A673 (cell line): ENCODE data around the gene CCDC13. TPM values are rescaled to one million over a fixed set of nuclear protein-coding genes. Genes with fewer than 3 reads are reported as not detected.

ENCODE experiments used
- BruUV-seq: library from RNA; stranded (reverse); fragments of 400-500 nt; replicated peaks from 2 replicates; lab custom pipeline; 2021; lab: Mats Ljungman, UMichigan
- CTCF ChIA-PET: fragments of 300-600 bp; sonication (Branson Sonifier 250); formaldehyde crosslinking; loops from one replicate; lab custom pipeline; 2022; ENCODE audit warnings: antibody characterized with exemption; lab: Charles Lee
- POLR2A ChIA-PET: fragments of 300-600 bp; sonication (Branson Sonifier 250); formaldehyde crosslinking; loops from one replicate; lab custom pipeline; 2022; ENCODE audit warnings: antibody characterized with exemption; ENCODE audit not compliant: low non-redundant PET; lab: Charles Lee
- DNase-seq: peaks from one replicate; pipeline ENCODE4 v3.0.0-alpha.2; 2015; ENCODE audit warnings: low spot score
- H3K27ac ChIP-seq: fragments of 200-600 bp; sonication (generic); 2 replicates; pipeline ENCODE4 v1.5.1; 2016; ENCODE audit warnings: mixed run types, low read depth, mild to moderate bottlenecking, mixed read lengths, antibody characterized with exemption, low read length; ENCODE audit not compliant: poor library complexity, severe bottlenecking
- H3K27me3 ChIP-seq: fragments of 200-600 bp; sonication (generic); replicated peaks from 2 replicates; pipeline ENCODE4 v1.6.1; 2017; ENCODE audit warnings: mixed run types, low read depth, mild to moderate bottlenecking, mixed read lengths, antibody characterized with exemption, low read length; ENCODE audit not compliant: insufficient read depth, poor library complexity
- H3K36me3 ChIP-seq: fragments of 200-600 bp; sonication (generic); 2 replicates; pipeline ENCODE4 v1.6.1; 2016; ENCODE audit warnings: mixed run types, mild to moderate bottlenecking, mixed read lengths, antibody characterized with exemption, low read length; ENCODE audit not compliant: insufficient read depth, poor library complexity, severe bottlenecking
- H3K4me1 ChIP-seq: fragments of 200-600 bp; sonication (generic); 2 replicates; pipeline ENCODE4 v1.6.1; 2017; ENCODE audit warnings: mixed run types, mild to moderate bottlenecking, mixed read lengths, antibody characterized with exemption, low read length; ENCODE audit not compliant: insufficient read depth, poor library complexity, severe bottlenecking
- H3K4me3 ChIP-seq: fragments of 200-600 bp; sonication (generic); 2 replicates; pipeline ENCODE4 v1.5.1; 2016; ENCODE audit warnings: low read depth, mixed run types, mild to moderate bottlenecking, mixed read lengths, low read length; ENCODE audit not compliant: poor library complexity, severe bottlenecking
- H3K9me3 ChIP-seq: fragments of 200-600 bp; sonication (generic); 2 replicates; pipeline ENCODE4 v1.6.1; 2016; ENCODE audit warnings: mixed run types, low read depth, mild to moderate bottlenecking, mixed read lengths, antibody characterized with exemption, low read length; ENCODE audit not compliant: poor library complexity, severe bottlenecking
- EZH2 ChIP-seq: fragments of 200-600 bp; sonication (generic); IDR thresholded peaks from 2 replicates; pipeline ENCODE4 v1.6.1; 2017; ENCODE audit warnings: borderline replicate concordance, low read depth, mild to moderate bottlenecking, mixed read lengths, antibody characterized with exemption, low read length; ENCODE audit not compliant: poor library complexity, severe bottlenecking
- intact Hi-C: fragments of 100-400 bp; cut with micrococcal nuclease; formaldehyde crosslinking; loops from one replicate; pipeline ENCODE4 v1.10.0; 2022; ENCODE audit not compliant: unreplicated experiment
- total RNA-seq: library from RNA; stranded (reverse); gene quantifications from 2 replicates; pipeline ENCODE4 v1.2.3, GENCODE V29; 2021
- TF ChIP-seq, protein P1 (sequence below): fragments of 300-800, 200-600 bp; sonication (generic); conservative IDR thresholded peaks from 2 replicates; pipeline ENCODE4 v1.5.1; 2017; ENCODE audit warnings: low read depth, mild to moderate bottlenecking, antibody characterized with exemption, low read length, moderate library complexity, mixed read lengths

The CCDC13 gene
- total RNA-seq, 1 experiment from 2014 or later, result not detected

DNA sequence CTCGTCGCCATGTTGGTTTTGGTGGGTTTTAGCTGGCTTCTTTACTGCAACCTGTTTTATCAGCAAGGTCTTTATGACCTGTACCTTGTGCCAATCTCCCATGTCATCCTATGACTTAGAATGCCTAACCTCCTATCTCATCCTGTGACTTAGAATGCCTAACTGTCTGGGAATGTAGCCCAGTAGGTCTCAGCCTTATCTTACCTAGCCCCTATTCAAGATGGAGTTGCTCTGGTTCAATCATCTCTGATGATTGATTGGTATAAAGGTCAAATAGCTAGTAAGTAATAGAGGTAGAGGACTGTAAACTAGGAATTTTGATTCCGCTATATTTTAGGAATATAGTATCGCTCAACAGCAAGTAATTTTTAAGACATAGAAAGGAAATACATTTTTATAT lies 34.9 kb upstream of the CCDC13 start:
- no TSS peak for BruUV-seq
- no peak for TF ChIP-seq EZH2
- TF ChIP-seq, protein P1, sequence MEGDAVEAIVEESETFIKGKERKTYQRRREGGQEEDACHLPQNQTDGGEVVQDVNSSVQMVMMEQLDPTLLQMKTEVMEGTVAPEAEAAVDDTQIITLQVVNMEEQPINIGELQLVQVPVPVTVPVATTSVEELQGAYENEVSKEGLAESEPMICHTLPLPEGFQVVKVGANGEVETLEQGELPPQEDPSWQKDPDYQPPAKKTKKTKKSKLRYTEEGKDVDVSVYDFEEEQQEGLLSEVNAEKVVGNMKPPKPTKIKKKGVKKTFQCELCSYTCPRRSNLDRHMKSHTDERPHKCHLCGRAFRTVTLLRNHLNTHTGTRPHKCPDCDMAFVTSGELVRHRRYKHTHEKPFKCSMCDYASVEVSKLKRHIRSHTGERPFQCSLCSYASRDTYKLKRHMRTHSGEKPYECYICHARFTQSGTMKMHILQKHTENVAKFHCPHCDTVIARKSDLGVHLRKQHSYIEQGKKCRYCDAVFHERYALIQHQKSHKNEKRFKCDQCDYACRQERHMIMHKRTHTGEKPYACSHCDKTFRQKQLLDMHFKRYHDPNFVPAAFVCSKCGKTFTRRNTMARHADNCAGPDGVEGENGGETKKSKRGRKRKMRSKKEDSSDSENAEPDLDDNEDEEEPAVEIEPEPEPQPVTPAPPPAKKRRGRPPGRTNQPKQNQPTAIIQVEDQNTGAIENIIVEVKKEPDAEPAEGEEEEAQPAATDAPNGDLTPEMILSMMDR, result no peak
- ChIA-PET CTCF (no interaction called here), POLR2A (no interaction called here)
- H3K4me3 ChIP-seq, result no peak overlapping the region
- no peak overlapping the region for H3K27ac ChIP-seq
- no peaks in the 10 kb centered on the region for H3K9me3 ChIP-seq
- DNase-seq, result no peak
- no peaks in the 10 kb centered on the region for H3K4me1 ChIP-seq
- H3K36me3 ChIP-seq, result no peaks in the 10 kb centered on the region
- intact Hi-C loops, result no loop called here
- no peaks in the 10 kb centered on the region for H3K27me3 ChIP-seq

- H3K27ac ChIP-seq, result no peak overlapping the region
- no peak for TF ChIP-seq EZH2
- TF ChIP-seq, protein P1, result no peak
- no peak for DNase-seq
- BruUV-seq, result no TSS peak
- H3K9me3 ChIP-seq, result no peaks in the 10 kb centered on the region
- no peaks in the 10 kb centered on the region for H3K27me3 ChIP-seq
- ChIA-PET POLR2A (no interaction called here), CTCF (no interaction called here)
- H3K4me3 ChIP-seq, result peak overlapping the region; percentile 76
- intact Hi-C loops, result no loop called here
- H3K36me3 ChIP-seq, result no peaks in the 10 kb centered on the region
- no peaks in the 10 kb centered on the region for H3K4me1 ChIP-seq
These were observed 32.2 kb upstream of the CCDC13 start for GRCh38 chr3:42805141-42805821.

- intact Hi-C loops, result no loop called here
- BruUV-seq, result no TSS peak
- Histone ChIP-seq H3K4me1 (no peaks in the 10 kb centered on the region), H3K27me3 (no peaks in the 10 kb centered on the region), H3K27ac (peak overlapping the region; percentile 79), H3K9me3 (no peaks in the 10 kb centered on the region), H3K4me3 (peak overlapping the region; percentile 76), H3K36me3 (no peaks in the 10 kb centered on the region)
- TF ChIP-seq, protein P1, result no peak
- no peak for TF ChIP-seq EZH2
- CTCF ChIA-PET, result no interaction called here
- POLR2A ChIA-PET, result no interaction called here
- DNase-seq, result no peak
These were observed 31.7 kb upstream of the CCDC13 start for GRCh38 chr3:42804831-42805132.
